ENCODE data around the gene CCDC69.

CCDC69 gene

DNA sequence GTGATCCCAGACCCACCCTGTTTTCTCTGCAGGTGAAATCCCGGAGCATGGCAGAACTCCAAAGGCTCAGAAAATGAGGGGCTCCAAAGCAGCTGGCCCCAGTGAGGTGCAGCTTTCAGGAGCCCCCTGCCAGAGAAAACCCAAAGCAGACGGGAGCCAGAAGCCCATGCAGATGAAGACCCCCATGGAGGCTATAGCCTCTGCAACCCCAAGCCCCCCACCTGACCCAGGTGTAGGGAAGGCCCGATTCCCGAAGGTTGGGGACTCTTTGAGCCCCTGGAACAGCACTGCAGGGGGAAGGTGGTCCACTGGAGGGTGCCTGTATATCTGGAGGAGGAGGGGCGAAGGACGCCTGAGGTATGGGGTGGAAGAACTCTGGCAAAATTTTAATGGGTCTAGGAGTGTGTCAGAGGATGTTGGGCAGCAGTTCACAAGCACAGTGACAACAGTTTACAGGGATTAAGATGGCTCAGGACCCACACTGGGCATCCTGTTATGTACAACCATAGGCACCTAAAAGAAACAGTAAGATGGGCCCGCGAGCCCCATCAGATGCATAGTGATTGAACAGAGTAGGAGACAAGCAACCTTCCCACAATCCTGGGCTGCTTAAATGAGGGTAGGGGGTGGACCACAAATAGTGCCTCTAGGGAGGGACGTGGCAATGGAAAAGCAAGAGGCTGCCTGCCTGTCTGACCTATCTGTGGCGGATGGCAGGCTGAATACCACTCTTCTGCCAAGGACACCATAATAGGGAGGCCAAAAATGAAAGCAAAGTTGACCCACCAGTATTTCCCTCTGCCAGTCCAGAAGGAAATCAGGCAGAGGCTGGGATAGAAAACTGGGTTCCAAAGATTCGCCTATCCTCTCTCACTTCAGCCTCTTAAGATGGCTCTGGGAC, 49.9 kb downstream of the CCDC69 start:
- H3K4me1 ChIP-seq (ENCODE audit: insufficient read depth, low read length), result peaks cover 10% of the 10 kb centered on the region
- no peaks in the 10 kb centered on the region for H3K27me3 ChIP-seq (ENCODE audit: control insufficient read depth in 1 of 2, insufficient read depth in 2 of 2, low read length in 2 of 2)
- H3K9ac ChIP-seq (ENCODE audit: low read length), result no peak overlapping the region
- peaks cover 7% of the 10 kb centered on the region for H3K36me3 ChIP-seq (ENCODE audit: insufficient read depth, low read length)
- peak overlapping the region in 1 of 2 donors; percentile 44 for H3K4me3 ChIP-seq (ENCODE audit: low read depth in 1 of 2, low read length in 2 of 2)
- H3K9me3 ChIP-seq (ENCODE audit: low read length), result no peaks in the 10 kb centered on the region
- H3K27ac ChIP-seq (ENCODE audit: low read depth, low read length), result no peak overlapping the region

DNA sequence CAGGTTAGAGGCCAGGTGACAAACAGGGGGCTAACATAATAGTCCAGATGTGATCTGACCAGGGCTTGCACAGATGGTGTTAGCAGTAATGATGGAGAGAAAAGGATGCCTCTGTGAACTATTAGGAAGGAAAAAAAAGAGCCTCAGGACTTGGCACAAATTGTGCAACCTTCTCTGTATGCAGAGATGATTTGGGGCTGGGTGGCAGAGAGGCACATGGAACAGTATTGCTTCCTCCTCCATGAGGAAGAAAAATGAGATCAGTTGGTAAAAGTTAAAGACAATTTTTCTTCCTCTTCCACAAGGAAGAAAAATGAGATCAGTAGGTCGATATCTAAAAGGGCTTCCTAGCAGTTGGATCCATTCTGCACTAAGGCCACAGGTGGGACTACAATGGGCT, 52.4 kb downstream of the CCDC69 start:
- H3K4me1 ChIP-seq (ENCODE audit: insufficient read depth, low read length), result peaks cover 12% of the 10 kb centered on the region
- H3K36me3 ChIP-seq (ENCODE audit: insufficient read depth, low read length), result no peaks in the 10 kb centered on the region
- no peaks in the 10 kb centered on the region for H3K9me3 ChIP-seq (ENCODE audit: low read length)
- no peaks in the 10 kb centered on the region for H3K27me3 ChIP-seq (ENCODE audit: control insufficient read depth in 1 of 2, insufficient read depth in 2 of 2, low read length in 2 of 2)
- H3K9ac ChIP-seq (ENCODE audit: low read length), result no peak overlapping the region
- no peak overlapping the region for H3K4me3 ChIP-seq (ENCODE audit: low read depth in 1 of 2, low read length in 2 of 2)
- no peak overlapping the region for H3K27ac ChIP-seq (ENCODE audit: low read depth, low read length)

GRCh38 chr5:151168602-151169344, 55.1 kb downstream of the CCDC69 start:
- H3K4me3 ChIP-seq (ENCODE audit: low read depth in 1 of 2, low read length in 2 of 2), result no peak overlapping the region
- H3K9me3 ChIP-seq (ENCODE audit: low read length), result no peaks in the 10 kb centered on the region
- H3K27me3 ChIP-seq (ENCODE audit: control insufficient read depth in 1 of 2, insufficient read depth in 2 of 2, low read length in 2 of 2), result no peaks in the 10 kb centered on the region
- H3K4me1 ChIP-seq (ENCODE audit: insufficient read depth, low read length), result peaks cover 17% of the 10 kb centered on the region
- no peak overlapping the region for H3K27ac ChIP-seq (ENCODE audit: low read depth, low read length)
- no peaks in the 10 kb centered on the region for H3K36me3 ChIP-seq (ENCODE audit: insufficient read depth, low read length)
- H3K9ac ChIP-seq (ENCODE audit: low read length), result no peak overlapping the region

DNA sequence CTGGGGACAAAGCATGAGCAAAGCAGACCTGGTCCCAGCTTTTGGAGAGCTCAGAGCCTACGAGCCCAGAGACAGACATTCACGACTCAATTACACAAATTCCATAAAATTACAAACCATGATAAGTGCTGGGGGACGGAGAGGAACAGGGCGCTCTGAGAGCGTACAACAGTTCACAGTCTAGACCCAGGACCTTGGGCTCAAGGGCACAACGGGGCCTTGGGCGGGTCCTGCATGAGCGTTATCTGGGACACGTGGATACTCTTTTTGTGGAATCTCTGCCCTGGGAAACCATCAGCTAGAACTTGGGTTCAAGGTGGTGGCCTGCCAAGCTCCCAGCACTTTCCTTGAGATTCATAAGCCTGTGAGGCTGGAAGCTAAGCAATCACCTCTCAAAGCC, 56.9 kb downstream of the CCDC69 start:
- H3K36me3 ChIP-seq (ENCODE audit: insufficient read depth, low read length), result no peaks in the 10 kb centered on the region
- H3K9me3 ChIP-seq (ENCODE audit: low read length), result no peaks in the 10 kb centered on the region
- peaks cover 26% of the 10 kb centered on the region for H3K4me1 ChIP-seq (ENCODE audit: insufficient read depth, low read length)
- H3K27me3 ChIP-seq (ENCODE audit: control insufficient read depth in 1 of 2, insufficient read depth in 2 of 2, low read length in 2 of 2), result no peaks in the 10 kb centered on the region
- H3K9ac ChIP-seq (ENCODE audit: low read length), result no peak overlapping the region
- H3K27ac ChIP-seq (ENCODE audit: low read depth, low read length), result no peak overlapping the region
- no peak overlapping the region for H3K4me3 ChIP-seq (ENCODE audit: low read depth in 1 of 2, low read length in 2 of 2)

DNA sequence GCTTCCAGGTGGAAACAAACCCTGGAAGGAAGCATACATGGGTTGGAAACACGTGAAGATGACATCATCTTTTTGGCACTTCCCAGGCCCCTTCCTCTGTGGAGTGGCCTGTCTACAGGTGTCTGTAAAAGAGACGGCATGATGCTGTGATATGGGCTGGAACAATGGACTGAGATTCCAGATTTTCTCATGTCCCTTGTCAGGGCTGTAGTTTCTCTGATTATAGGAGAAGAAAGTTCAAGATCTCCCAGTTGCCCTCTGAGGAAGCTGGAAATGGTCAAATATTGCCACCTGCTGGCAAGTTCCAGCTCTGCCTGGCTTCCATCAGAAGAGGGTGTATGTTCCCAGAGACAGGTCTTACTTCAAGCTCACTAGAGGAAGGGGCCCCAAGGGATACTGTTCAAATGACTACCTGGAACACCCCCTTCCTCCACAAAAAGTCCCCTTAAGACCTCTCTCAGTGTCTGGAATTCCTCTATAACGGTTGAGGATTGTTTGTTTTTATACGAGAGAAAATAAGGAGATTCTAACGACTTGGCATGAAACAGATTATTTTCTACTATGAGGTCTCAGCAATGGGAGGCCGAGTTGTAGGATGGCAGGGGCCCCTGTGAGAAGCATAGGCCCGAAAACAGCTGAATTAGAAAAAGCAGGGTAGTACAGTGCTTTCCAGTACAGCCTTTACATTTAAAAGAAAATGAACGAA, 59.1 kb downstream of the CCDC69 start:
- Histone ChIP-seq H3K27me3 (ENCODE audit: control insufficient read depth in 1 of 2, insufficient read depth in 2 of 2, low read length in 2 of 2) (no peaks in the 10 kb centered on the region), H3K4me3 (ENCODE audit: low read depth in 1 of 2, low read length in 2 of 2) (no peak overlapping the region), H3K4me1 (ENCODE audit: insufficient read depth, low read length) (peaks cover 26% of the 10 kb centered on the region), H3K27ac (ENCODE audit: low read depth, low read length) (no peak overlapping the region), H3K36me3 (ENCODE audit: insufficient read depth, low read length) (no peaks in the 10 kb centered on the region), H3K9ac (ENCODE audit: low read length) (no peak overlapping the region), H3K9me3 (ENCODE audit: low read length) (no peaks in the 10 kb centered on the region)

DNA sequence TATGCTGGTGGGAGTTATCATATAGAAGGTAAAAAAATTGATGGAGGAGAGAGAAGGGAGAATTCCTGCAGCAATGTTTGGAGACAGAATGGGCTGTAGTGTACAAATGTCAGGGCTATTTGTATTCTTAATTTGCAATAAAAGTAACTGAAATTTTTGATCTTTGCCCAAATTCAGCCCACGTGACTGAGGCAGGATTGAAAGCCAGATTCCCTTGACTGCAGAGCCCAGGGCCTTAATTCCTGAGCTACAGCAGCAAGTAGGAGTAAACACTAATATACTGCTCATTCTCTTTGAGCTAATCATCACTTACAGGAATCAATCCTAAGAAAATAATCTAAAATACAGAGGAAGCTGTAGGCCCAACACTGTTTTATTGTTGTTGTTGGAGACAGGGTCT, 61.1 kb downstream of the CCDC69 start:
- Histone ChIP-seq H3K4me1 (ENCODE audit: insufficient read depth, low read length) (peaks cover 28% of the 10 kb centered on the region), H3K9ac (ENCODE audit: low read length) (no peak overlapping the region), H3K4me3 (ENCODE audit: low read depth in 1 of 2, low read length in 2 of 2) (no peak overlapping the region), H3K36me3 (ENCODE audit: insufficient read depth, low read length) (no peaks in the 10 kb centered on the region), H3K27me3 (ENCODE audit: control insufficient read depth in 1 of 2, insufficient read depth in 2 of 2, low read length in 2 of 2) (no peaks in the 10 kb centered on the region), H3K27ac (ENCODE audit: low read depth, low read length) (no peak overlapping the region), H3K9me3 (ENCODE audit: low read length) (no peaks in the 10 kb centered on the region)

DNA sequence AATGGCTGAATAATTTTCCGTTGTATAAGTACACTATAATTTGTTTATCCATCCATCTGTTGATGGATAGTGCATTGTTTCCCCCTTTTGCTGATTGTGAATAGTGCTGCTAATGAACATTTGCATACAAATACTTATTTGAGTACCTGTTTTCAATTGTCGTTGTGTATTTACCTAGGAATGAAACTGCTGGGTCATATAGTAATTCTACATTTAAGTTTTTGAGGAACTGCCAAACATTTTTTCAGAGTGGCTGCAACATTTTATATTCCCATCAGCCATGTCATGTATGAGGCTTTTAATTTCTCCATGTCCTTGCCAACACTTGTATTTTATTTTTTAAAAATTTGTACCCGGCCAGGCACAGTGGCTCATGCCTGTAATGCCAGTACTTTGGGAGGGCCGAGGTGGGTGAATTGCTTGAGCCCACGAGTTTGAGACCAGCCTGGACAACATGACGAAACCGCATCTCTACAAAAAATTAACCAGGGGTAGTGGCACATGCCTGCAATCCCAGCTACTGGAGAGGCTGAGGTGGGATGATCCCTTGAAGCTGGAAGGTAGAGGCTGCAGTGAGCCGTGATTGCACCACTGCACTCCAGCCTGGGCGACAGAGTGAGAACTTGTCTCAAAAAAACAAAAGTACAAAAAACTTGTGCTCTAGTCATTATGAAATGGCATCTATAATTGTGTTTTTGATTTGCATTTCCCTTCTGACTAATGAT, 64.1 kb downstream of the CCDC69 start:
- H3K27ac ChIP-seq (ENCODE audit: low read depth, low read length), result no peak overlapping the region
- H3K4me3 ChIP-seq (ENCODE audit: low read depth in 1 of 2, low read length in 2 of 2), result no peak overlapping the region
- no peaks in the 10 kb centered on the region for H3K9me3 ChIP-seq (ENCODE audit: low read length)
- peaks cover 41% of the 10 kb centered on the region for H3K4me1 ChIP-seq (ENCODE audit: insufficient read depth, low read length)
- no peaks in the 10 kb centered on the region for H3K27me3 ChIP-seq (ENCODE audit: control insufficient read depth in 1 of 2, insufficient read depth in 2 of 2, low read length in 2 of 2)
- no peaks in the 10 kb centered on the region for H3K36me3 ChIP-seq (ENCODE audit: insufficient read depth, low read length)
- H3K9ac ChIP-seq (ENCODE audit: low read length), result no peak overlapping the region

GRCh38 chr5:151158287-151158661, 65.6 kb downstream of the CCDC69 start:
- peak overlapping the region; percentile 91 to 92 for H3K4me3 ChIP-seq (ENCODE audit: low read depth in 1 of 2, low read length in 2 of 2)
- H3K36me3 ChIP-seq (ENCODE audit: insufficient read depth, low read length), result peaks cover 3% of the 10 kb centered on the region
- peaks cover 50% of the 10 kb centered on the region for H3K4me1 ChIP-seq (ENCODE audit: insufficient read depth, low read length)
- H3K27ac ChIP-seq (ENCODE audit: low read depth, low read length), result peak overlapping the region; percentile 98
- H3K27me3 ChIP-seq (ENCODE audit: control insufficient read depth in 1 of 2, insufficient read depth in 2 of 2, low read length in 2 of 2), result no peaks in the 10 kb centered on the region
- H3K9ac ChIP-seq (ENCODE audit: low read length), result peak overlapping the region; percentile 93
- H3K9me3 ChIP-seq (ENCODE audit: low read length), result no peaks in the 10 kb centered on the region

GRCh38 chr5:151157426-151158286, 66.2 kb downstream of the CCDC69 start, which contains the start of gene ANXA6:
Gene ANXA6 (minus strand): TSS chr5:151157779. CDS start chr5:151147901, 9,878 bp downstream.
- peak within 1 kb of the TSS; percentile 98 for H3K27ac ChIP-seq (ENCODE audit: low read depth, low read length)
- no peaks in the 10 kb centered on the region for H3K27me3 ChIP-seq (ENCODE audit: control insufficient read depth in 1 of 2, insufficient read depth in 2 of 2, low read length in 2 of 2)
- H3K4me1 ChIP-seq (ENCODE audit: insufficient read depth, low read length), result peaks cover 46% of the 10 kb centered on the region

More at GRCh38 chr5:151157426-151158286, 66.2 kb downstream of the CCDC69 start, which contains the start of gene ANXA6:
- H3K36me3 ChIP-seq (ENCODE audit: insufficient read depth, low read length), result peaks cover 9% of the 10 kb centered on the region
- H3K4me3 ChIP-seq (ENCODE audit: low read depth in 1 of 2, low read length in 2 of 2), result peak within 1 kb of the TSS; percentile 91 to 92
- H3K9ac ChIP-seq (ENCODE audit: low read length), result peak within 1 kb of the TSS; percentile 93
- H3K9me3 ChIP-seq (ENCODE audit: low read length), result no peaks in the 10 kb centered on the region
